Measurements from ENCODE around the gene TMPRSS11E.
"Not testable (repeated sequence)": the region's sequence is repeated elsewhere in the genome, so short reads cannot be mapped to it uniquely, and the experiment has no call there.

Gene TMPRSS11E

DNA sequence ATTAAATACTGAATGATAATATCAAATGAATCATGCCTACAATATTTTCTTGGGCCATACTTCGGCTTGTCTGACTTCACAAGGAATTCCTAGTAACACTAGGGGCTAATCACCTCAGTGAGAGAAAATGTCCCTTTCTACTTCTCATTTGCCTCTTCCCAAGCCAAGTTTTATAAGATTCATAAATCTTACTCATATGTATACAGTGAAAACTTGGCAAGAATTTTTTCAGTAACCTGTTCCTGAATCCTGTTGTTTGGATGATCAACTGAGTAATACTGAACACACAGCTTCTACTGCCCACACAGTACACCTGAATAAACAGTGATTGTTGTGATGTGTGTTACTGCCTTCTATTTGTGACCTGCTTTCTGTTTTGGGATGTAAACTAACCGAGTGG lies 16.5 kb downstream of the TMPRSS11E start:
- no peak for DNase-seq

DNA sequence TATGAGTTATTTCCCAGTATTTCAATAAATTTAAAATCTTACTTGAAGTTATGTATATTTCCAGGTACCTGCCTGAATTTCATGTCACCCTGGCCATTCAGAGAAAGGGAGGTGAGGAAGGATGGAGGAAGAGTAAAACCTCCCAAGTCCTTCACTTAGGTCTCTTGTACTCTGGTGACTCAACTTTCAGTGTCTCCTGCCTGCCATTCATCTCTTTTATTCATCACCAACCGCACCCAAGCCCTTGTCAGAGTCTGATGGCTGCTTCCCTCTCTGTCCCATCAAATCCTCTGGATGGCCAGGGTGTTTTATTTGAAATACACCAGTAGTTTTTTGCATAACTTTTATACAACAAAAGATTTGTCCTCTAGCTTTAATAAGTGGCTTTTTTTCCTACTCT lies 17.8 kb downstream of the TMPRSS11E start:
- no peak for DNase-seq

GRCh38 chr4:68466185-68466584 lies 18.9 kb downstream of the TMPRSS11E start:
- no peak for DNase-seq

- no peak for DNase-seq
Measured at GRCh38 chr4:68466751-68467150, 19.5 kb downstream of the TMPRSS11E start.

DNA sequence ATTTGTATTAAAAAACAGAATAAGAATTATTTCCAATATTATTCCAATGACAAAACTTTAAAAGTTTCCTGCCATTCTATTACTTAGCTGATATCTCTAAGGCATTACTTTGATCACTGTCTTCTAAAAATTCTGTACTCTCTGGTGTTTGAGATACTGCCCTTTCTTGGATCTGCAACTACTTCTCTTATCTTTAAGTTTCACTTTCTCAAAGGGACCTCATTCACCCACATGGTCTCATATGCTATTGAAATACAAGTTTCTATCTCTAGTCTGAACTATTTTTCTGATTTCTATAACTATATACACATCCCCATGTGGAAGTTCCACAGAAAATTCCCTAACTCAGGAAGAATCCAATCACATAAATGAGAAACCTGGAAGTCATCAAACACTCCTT lies 22.2 kb downstream of the TMPRSS11E start:
- no peak for DNase-seq

DNA sequence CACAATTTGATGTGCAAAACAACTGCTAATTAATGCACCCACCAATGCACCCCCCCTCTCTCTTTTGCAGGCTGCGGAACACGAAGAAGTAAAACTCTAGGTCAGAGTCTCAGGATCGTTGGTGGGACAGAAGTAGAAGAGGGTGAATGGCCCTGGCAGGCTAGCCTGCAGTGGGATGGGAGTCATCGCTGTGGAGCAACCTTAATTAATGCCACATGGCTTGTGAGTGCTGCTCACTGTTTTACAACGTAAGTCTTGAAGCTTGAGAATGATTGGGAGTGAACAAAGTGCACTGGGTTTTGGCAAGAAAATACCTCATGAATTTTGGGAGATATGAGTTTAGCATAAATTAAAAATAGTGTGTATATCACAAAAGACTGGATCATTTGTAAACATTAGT lies 28.9 kb downstream of the TMPRSS11E start:
- no peak for DNase-seq

GRCh38 chr4:68489338-68489737 lies 42.1 kb downstream of the TMPRSS11E start:
- no peak for DNase-seq

GRCh38 chr4:68490826-68491457 lies 43.7 kb downstream of the TMPRSS11E start:
- DNase-seq: no peak

- no peak for DNase-seq
Measured at GRCh38 chr4:68494688-68495087, 47.4 kb downstream of the TMPRSS11E start.

DNA sequence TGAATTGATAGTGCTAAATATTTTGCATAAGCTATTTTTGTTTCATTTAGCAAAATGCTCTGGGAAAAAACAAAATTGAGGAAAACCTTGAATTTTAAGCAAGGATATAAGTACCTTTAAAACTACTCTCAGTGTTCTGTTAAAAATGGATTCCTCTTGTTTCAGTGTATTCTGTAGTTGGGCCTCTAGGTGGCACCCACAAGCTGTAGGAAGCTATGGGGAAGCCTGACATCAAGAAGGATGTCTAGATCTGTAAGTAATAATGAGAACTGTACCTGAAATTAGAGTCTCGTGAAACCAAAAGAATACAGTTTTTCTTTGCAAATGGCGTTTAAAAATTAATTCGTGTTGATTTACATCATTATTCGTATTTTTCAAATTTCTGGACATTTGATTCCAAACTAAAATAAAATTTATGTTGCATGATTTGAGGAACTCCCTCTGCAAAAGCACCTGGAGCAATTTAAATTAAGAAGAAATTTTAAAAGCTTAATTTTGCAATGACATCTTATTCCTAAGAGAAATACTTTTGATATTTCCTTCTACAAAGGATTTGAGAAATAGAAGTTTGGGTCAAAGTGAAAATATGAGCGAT lies 51.2 kb downstream of the TMPRSS11E start:
- DNase-seq: peak; percentile 41

- no peak for DNase-seq
Measured at GRCh38 chr4:68499021-68499420, 51.8 kb downstream of the TMPRSS11E start.

DNA sequence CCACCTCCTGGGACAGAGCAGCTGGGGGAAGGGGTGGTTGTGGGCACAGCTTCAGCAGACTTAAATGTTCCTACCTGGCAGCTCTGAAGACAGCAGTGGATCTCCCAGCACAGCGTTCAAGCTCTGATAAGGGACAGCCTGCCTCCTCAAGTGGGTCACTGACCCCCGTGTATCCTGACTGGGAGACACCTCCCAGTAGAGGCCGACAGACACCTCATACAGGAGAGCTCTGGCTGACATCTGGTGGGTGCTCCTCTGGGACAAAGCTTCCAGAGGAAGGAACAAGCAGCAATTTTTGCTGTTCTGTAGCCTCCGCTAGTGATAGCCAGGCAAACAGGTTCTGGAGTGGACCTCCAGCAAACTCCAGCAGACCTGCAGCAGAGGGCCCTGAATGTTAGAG lies 56.2 kb downstream of the TMPRSS11E start:
- not testable (repeated sequence) for DNase-seq

DNA sequence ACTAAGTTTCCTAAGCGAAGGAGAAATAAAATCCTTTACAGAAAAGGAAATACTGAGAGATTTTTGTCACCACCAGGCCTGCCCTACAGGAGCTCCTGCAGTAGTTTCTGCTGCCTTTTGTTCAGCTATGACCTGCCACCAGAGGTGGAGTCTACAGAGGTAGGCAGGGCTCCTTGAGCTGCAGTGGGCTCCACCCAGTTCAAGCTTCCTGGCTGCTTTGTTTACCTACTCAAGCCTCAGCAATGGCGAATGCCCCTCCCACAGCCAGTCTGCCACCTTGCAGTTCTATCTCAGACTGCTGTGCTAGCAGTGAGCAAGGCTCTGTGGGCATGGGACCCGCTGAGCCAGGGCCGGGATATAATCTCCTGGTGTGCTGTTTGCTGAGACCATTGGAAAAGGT lies 57.6 kb downstream of the TMPRSS11E start:
- DNase-seq: not testable (repeated sequence)

DNA sequence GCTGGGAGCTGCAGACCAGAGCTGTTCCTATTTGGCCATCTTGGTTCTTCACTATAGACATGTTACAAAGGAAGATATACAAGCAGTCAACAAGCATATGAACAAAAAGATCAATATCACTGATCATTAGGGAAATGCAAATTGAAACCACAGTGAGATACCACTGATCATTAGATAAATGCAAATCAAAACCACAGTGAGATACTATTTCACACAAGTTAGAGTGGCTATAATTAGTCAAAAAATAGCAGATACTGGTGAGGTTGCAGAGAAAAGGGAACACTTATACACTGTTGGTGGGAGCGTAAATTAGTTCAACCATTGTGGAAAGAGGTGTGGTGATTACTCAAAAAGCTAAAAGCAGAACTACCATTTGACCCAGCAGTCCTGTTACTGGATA lies 58.2 kb downstream of the TMPRSS11E start:
- DNase-seq: not testable (repeated sequence)

DNA sequence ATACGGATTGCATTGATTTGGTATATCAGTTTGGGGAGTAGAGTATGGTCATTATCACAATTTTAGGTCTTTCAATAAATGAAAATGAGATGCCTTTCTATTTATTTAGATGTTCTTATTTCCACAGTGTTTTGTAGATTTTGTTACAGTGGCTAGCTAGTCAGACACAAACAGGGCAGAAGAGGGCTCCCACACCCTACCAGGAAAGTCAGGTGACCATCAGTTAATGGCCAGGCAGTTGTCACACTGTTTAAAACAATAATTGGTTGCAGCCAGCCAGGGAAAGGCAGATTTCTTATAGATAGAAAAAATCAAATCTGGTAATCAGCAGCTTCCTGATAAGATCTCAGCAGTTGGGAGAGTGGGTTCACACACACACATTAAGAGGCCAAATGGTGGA lies 71.6 kb downstream of the TMPRSS11E start:
- DNase-seq: no peak

DNA sequence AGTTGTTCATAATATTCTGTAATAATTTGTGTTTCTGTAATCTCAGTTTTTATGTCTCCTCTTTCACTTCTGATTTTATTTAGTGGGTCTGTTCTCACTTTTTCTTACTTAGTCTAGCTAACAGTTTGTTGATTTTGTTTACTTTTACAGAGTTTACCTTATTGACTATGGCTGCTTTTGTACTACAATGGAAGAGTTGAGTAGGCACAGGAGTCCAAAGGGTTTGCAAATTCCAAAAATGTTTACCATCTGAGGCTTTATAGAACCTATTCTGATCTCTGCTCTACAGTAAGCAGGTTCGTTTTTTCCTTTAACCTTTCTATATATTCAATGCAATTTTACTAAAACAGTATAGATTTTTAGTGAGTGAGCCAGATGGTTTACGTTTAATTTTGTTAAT lies 73.7 kb downstream of the TMPRSS11E start:
- no peak for DNase-seq

DNA sequence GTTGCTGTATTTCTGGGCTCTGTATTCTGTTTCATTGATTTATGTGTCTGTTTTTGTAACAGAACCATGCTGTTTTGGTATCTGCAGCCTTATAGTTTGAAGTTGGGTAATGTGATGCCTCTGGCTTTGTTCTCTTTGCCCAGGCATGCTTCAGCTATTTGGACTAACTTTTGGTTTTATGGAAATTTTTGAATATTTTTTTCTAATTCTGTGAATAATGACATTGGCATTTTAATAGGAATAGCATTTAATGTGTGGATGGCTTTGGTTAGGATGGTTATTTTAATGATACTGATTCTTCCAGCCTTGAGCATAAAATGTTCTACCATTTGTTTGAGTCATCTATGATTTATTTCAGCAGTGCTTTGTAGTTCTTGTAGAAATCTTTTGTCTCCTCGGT lies 75.0 kb downstream of the TMPRSS11E start:
- not testable (repeated sequence) for DNase-seq

DNA sequence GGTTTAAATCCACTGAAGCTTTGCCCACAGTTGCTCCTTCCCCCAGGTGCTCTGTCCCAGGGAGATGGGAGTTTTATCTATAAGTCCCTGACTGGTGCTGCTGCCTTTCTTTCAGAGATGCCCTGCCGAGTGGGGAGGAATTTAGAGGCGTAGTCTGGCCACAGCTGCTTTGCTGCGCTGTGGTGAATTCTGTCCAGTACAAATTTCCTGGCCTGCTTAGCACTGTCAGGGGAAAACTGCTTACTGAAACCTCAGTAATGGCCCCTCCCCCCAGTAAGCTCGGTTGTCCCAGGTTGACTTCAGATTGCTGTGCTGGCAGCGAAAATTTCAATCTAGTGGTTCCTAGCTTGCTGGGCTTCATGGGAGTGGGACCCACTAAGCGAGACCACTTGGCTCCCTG lies 88.7 kb downstream of the TMPRSS11E start:
- DNase-seq: no peak

- DNase-seq: no peak
Measured at GRCh38 chr4:68536375-68536774, 89.1 kb downstream of the TMPRSS11E start.

GRCh38 chr4:68542742-68543141 lies 95.5 kb downstream of the TMPRSS11E start:
- DNase-seq: not testable (repeated sequence)

Measured in effector CD4-positive, alpha-beta T cell (primary cell).